Right lobe of liver (tissue), 6 donors: ENCODE results near the gene MEGF8. TPM values are rescaled to one million over a fixed set of nuclear protein-coding genes. Genes with fewer than 3 reads are reported as not detected.

Experiments
- ATAC-seq, 4 donors: fragments of 200-7000 bp; cut with Tn5 transposase; one replicate each; pipeline ENCODE4 v1.9.1; 2020; ENCODE audit warnings: mild to moderate bottlenecking in 4 of 4, moderate library complexity in 4 of 4
- DNase-seq, 3 donors: peaks; one replicate each; pipeline ENCODE4 v3.0.0-alpha.2; 2020
- H3K27ac ChIP-seq, 3 donors: fragments of 200-600 bp; one replicate each; pipeline ENCODE4 v1.8.0; 2022
- H3K27me3 ChIP-seq, 2 donors: fragments of 200-600 bp; one replicate each; pipeline ENCODE4 v1.8.0; 2022
- H3K36me3 ChIP-seq, 4 donors: fragments of 200-600 bp; sonication (generic) in 1 of 4; one replicate each; pipeline versions ENCODE4 v1.5.1 to v1.8.0; 2017 to 2022; ENCODE audit warnings: control low read depth in 1 of 4
- H3K4me1 ChIP-seq, 4 donors: fragments of 200-600 bp; sonication (generic) in 1 of 4; one replicate each; pipeline versions ENCODE4 v1.5.1 to v1.8.0; 2017 to 2022; ENCODE audit warnings: control low read depth in 1 of 4
- H3K4me3 ChIP-seq, 3 donors: fragments of 200-600 bp; one replicate each; pipeline ENCODE4 v1.8.0; 2022
- H3K9me3 ChIP-seq, 4 donors: fragments of 200-600 bp; sonication (generic) in 1 of 4; one replicate each; pipeline versions ENCODE4 v1.5.1 to v1.8.0; 2017 to 2022; ENCODE audit warnings: control low read depth in 1 of 4
- CTCF ChIP-seq, 4 donors: fragments of 200-600 bp in 3 of 4; fragments of 450-650 bp in 1 of 4; IDR thresholded peaks; one replicate each; pipeline versions ENCODE4 v1.5.1 to v1.8.0; 2016 to 2022; ENCODE audit warnings: antibody characterized with exemption in 4 of 4, mild to moderate bottlenecking in 2 of 4
- POLR2A ChIP-seq: fragments of 450-650 bp; IDR thresholded peaks from one replicate; pipeline ENCODE4 v1.6.1; 2017; ENCODE audit warnings: antibody characterized with exemption, mild to moderate bottlenecking
- WGBS: methylation state at CpG from one replicate; pipeline ENCODE4 v1.1.6; 2018; ENCODE audit warnings: low coverage, low lambda C conversion rate; ENCODE audit not compliant: insufficient coverage; ENCODE audit errors: missing lambda C conversion rate; 5-methylcytosine and 5-hydroxymethylcytosine counted together
- intact Hi-C, 2 donors: fragments of 100-400 bp; cut with DNase I; formaldehyde crosslinking; loops; one replicate each; pipeline versions ENCODE4 v1.11.2 to v1.14.1; 2022
- total RNA-seq, 6 experiments: library from RNA; depleted of rRNA in 2 of 6; stranded (reverse); fragments of >200 nt in 2 of 6; fragmentation: NEBNext Ultra II Directional in 3 of 6; extraction: Animal tissue kit (Norgen Biotek cat#: 25700) in 3 of 6; gene quantifications; one replicate each; pipeline versions ENCODE4 v1.1.0 to v1.2.4, GENCODE V29; 2016 to 2023
- donor health status: DM: no; HTN: yes; CAD: no.
- donor health status: DM: no; HTN: no; CAD: no.
- donor health status: DM: no; HTN: no; CAD: no.
- donor health status: DM: no; HTN: yes; CAD: no.
- donor health status: DM: no; HTN: yes; CAD: no.

Gene MEGF8
- total RNA-seq, 6 experiments from 2014 or later, result 5.5 to 11.0 (median 8.7) TPM

GRCh38 chr19:42312370-42312769 is 13.1 kb upstream of the MEGF8 start:
- Histone ChIP-seq H3K27ac (no peak overlapping the region), H3K4me1 (peaks cover 0 to 6% (median 0%) of the 10 kb centered on the region in 4 donors), H3K27me3 (no peaks in the 10 kb centered on the region), H3K4me3 (no peak overlapping the region), H3K9me3 (no peaks in the 10 kb centered on the region), H3K36me3 (no peaks in the 10 kb centered on the region)
- no peak for ATAC-seq
- intact Hi-C loops, result no loop called here
- no peak for DNase-seq
- TF ChIP-seq CTCF (IDR thresholded peaks at IDR 0.05) (no peak), POLR2A (no peak)
- WGBS, result 83% methylated on average over 4 of the region's 5 CpGs

GRCh38 chr19:42313096-42313839 is 12.2 kb upstream of the MEGF8 start, which contains the start of gene TMEM145:
Gene TMEM145 (plus strand): TSS chr19:42313309. CDS start chr19:42313377, 68 bp downstream.
- Histone ChIP-seq H3K9me3 (no peaks in the 10 kb centered on the region), H3K4me3 (peak within 1 kb of the TSS; percentile 18 to 38 (median 31)), H3K36me3 (no peaks in the 10 kb centered on the region), H3K27ac (no peak within 1 kb of the TSS), H3K4me1 (peaks cover 0 to 6% (median 0%) of the 10 kb centered on the region in 4 donors), H3K27me3 (no peaks in the 10 kb centered on the region)
- ATAC-seq, result peak; percentile 59 to 72 (median 66)
- intact Hi-C loops, result no loop called here
- WGBS, result under 1% methylated on average over 25 of the region's 67 CpGs
- no peak for TF ChIP-seq CTCF (IDR thresholded peaks at IDR 0.05)
- DNase-seq, result no peak

- Histone ChIP-seq H3K27me3 (no peaks in the 10 kb centered on the region), H3K4me3 (no peak overlapping the region), H3K36me3 (no peaks in the 10 kb centered on the region), H3K4me1 (peaks cover 0 to 6% (median 0%) of the 10 kb centered on the region in 4 donors), H3K9me3 (no peaks in the 10 kb centered on the region), H3K27ac (no peak overlapping the region)
- TF ChIP-seq CTCF (IDR thresholded peaks at IDR 0.05), result no peak
- no peak for TF ChIP-seq POLR2A
- WGBS, result 9% methylated on average over 16 of the region's 26 CpGs
- no peak for ATAC-seq
- no peak for DNase-seq
- intact Hi-C loops, result no loop called here
Measured at GRCh38 chr19:42313840-42314755, 11.3 kb upstream of the MEGF8 start.

- Histone ChIP-seq H3K4me3 (no peak overlapping the region), H3K27ac (no peak overlapping the region), H3K4me1 (peaks cover 0 to 6% (median 0%) of the 10 kb centered on the region in 4 donors), H3K9me3 (no peaks in the 10 kb centered on the region), H3K36me3 (no peaks in the 10 kb centered on the region), H3K27me3 (no peaks in the 10 kb centered on the region)
- WGBS, result 100% methylated on average over 1 of the region's 5 CpGs
- TF ChIP-seq POLR2A (no peak), CTCF (IDR thresholded peaks at IDR 0.05) (no peak)
- no peak for DNase-seq
- no peak for ATAC-seq
- intact Hi-C loops, result no loop called here
Measured at GRCh38 chr19:42315024-42315423, 10.4 kb upstream of the MEGF8 start.
